GM21390 (cell line): ENCODE measurements around the gene CHD1.

Experiments used
- ATAC-seq: cut with Tn5 transposase; IDR thresholded peaks from one replicate; pipeline ENCODE4 v1.9.1; 2021; ENCODE audit not compliant: unreplicated experiment

Gene CHD1

DNA sequence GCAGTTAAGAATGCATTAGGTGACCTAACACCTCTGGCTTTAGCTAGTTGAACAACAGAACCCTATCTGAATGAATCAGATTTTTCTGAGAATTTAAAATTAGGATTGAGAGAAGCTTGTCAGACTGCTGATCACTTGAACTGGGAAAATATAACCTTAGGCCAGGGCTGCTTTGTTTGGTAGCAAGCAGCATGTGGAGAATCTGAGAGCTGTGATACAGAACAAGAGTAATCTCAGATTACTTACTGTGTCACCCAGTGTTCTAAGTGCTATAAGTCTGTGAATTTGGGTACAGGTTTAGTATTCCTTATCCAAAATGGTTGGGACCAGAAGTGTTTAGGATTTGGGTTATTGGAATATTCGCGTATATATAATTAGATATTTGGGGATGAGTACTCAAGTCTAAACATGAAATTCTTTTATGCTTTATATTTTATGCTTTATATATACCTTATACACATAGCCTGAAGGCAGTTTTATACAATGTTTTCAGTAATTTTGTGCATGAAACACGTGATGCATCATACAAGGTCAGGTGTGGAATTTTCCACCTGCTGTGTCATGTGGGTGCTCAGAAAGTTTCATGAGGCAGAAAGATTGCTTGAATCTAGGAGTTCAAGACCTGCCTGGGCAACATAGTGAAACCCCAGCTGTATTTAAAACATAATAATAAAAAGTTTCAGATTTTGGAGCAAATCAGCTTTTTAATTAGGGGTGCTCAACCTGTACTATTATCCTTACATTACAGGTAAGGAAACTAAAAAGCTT is 8.3 kb upstream of the CHD1 start:
- no peak for ATAC-seq

DNA sequence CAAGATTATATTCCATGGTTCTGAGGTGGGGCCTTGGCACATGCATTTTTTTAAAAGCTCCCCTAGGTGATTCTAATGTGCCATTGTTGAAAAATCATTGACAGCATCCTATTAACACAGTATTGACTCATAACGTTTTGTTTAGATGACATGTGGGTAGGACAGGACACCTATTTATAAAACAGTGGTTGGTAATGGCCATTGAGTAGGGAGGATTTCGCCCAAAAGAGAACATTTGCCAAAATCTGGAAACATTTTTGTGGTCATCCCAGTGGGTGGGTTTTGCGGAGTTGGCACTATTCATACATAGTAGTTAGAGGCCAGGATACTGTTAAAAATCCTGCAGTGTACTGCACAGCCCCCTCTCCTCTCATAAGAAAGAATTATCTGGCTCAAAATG is 6.4 kb upstream of the CHD1 start:
- ATAC-seq: no peak

DNA sequence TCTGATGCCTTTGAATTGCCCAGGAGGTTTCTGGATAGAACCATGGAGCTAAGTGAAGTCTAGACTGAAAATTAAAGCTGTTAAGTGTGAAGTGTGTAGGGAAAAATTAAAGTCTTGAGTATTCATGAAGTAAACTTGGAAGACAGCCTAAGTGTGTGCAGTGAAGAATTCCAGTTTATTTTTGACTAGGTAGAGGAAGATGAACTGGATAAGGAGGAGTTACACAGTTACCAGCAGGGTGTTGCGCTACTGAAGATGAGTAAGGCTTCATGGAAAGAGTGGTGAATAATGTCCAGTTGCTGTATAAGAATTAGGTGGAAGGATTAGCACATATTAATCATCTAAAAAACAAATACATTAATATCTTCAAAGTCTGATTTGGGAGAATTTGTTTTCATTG is 5.7 kb upstream of the CHD1 start:
- no peak for ATAC-seq

DNA sequence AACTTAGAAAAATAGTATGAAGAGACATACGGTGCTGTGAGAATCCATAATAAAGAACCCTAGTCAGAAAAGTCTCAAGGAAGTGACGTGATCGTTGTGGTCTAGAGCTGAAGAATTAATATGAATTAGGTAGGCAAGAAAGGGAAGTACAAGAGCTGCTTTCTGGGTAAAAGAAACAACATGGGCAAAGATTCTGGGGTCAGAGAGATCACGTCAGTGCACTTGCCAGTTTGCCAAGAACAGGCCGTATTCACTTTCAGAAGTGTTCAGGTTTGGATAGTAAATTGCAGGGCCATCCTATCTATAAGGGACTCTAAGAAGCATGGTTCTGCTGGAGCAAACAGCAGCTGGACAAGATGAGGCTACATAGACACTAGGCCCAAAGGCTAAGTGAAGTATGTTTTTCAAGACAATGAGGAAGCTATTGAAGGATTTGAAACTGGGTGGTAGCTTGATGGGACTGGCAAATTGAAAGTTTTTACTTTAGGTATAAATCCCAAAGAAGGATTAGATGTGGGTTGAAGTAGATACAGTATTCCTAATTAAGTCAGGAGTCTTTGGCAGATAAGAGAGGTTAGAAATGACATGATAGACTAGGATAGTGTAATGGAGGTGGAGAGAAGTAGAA is 4.8 kb upstream of the CHD1 start:
- peak; percentile 29 for ATAC-seq

DNA sequence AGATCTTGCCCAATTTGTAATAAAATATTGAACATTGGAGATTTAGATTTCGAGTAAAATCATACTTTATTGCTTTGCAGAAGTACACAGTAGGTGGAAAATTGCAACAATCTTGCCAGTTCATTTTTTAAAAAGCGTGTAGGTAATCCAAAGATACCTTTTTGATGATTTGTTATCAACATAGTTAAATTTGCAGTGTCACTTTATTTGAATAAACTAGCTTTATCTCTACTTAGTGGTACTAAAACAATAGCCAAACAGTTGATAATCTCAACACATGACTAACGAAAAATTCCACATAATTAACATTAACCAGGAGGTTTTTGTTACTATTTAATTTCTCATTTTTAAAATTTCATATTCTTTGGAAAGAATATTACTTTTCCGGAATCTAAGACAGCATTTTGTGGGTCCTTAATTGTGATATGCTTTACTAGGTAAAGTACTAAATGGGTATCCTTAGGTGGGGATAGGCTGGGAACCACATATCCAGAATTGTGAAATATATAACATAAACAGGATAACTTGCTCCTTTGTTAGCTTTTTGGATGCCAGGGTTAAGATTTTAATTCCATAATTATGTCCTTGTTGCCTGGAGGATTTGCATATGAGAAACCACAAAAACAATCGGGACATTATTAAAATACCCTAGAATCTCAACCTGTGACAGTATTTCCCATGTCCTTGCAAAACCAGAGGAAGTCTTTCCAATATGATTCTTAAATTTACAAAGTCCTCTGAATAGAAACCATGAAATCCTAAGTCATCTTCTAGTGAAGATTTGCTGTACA is 2.4 kb upstream of the CHD1 start:
- no peak for ATAC-seq

DNA sequence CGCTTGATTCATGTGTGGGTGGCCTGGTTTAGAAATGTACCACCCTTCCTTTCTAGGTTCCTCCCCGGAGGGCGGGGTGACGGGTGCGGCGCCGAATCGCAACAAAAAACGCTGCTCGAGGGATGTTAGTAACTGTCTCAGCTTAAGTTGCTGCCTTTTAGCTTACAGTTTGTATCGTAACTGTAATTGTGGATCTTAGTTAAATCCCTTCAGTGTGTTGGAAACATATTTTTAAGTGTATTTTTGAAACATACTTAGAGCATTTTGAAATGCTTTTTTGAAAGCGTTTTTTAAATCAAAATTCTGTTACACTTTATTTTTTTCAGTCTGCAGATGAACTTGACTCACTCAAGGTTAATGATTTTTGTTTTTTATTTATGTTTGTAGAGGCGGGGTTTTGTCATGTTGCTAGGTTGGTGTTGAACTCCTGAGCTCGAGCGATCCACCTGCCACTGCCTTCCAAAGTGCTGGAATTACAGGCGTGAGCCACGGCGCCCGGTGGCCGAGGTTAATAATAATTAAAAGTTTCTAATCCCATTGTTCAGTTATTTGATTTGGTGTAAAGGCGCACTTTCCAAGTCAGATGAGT is 997 bp upstream of the CHD1 start:
- no peak for ATAC-seq

DNA sequence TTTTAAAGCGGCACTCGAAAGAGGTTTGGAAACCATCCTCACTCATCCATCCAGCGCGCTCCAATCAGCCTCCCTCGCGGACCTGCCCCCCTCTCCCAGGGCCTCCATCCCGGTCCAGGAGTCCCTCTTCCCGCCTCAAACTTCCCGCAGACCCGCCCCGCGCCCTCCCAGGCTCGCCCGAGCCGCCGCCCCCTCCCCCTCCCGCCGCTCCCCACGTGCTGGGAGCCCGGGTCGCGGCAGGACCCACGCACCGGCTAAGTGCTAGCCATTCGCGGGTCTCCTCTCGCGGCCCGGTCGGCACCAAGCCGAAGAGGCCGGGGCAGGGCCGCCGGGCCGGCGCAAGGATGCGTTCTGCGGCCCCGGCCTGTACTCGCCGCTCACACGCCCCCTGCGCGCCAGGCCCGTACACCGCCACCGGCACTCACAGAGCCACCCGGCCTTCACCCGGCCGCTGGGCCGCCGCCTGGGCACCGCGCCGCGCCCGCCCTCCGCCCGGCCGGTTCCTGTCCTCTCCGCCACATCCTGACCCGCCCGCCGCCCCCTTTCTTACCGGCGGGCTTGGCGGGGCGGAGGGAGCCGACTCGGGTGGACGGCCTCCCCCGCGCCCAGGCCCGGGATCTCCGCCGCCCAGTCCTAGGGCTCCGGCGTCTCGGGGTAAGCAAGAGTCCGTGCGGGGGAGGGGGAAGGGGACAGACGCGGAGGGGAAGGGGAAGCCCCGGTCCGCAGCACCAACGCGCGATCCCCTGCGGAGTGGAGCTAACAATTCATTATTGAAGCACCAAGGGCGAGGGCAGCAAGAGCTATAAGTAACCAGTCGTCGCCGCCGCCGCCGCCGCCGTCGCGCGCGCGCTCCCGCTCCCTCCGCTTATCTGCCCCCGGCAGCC is 576 bp downstream of the CHD1 start:
- ATAC-seq: peak; percentile 25

DNA sequence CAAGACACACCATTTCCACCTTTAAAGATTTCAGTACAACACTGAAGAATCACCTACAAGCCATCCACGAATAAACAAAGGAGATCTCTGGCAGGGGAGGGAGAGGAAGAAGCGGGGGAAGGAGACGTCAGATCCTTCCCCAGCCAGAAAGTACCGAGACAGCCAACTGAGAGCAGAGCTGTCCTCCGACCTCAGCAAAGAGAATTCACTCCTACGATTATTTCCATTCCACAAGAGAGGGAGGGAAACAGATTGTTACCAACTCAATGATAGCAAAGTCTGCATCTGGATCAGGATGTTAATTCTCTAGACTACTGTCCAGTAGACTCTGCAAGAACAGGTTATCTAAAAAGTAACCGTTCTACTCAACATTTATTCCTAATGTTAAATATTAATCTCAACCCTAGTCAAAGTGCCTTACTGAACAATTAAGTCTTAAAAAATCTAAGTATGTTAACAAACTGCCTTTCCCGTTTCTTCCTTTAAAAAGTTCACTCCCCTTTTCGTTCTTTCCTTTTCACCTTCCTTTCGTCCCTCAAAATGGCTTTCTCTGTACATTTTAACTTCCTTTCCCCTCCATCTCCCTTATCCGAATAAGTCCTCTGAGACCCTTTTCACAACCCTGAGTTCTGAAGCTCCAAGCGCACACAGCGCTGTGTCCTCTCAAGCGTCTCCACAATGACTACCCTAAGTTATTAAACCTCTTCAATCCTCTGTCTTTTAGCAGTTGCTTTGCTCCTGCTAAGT is 1.4 kb downstream of the CHD1 start:
- ATAC-seq: peak; percentile 16

DNA sequence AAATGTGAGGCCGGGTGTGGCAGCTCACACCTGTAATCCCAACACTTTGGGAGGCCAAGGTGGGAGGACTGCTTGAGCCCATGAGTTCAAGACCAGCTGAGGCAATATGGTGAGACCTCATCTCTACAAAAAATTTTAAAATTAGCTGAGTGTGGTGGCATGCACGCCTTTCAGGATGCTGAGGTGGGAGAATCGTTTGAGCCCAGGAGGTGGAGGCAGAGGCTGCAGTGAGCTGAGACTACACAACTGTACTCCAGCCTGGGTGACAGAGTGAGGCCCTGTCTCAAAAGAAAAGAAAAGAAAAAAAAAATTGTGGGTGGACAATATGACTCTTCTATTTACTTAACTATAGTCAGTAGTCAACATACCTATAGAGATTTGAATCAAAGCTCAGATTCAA is 4.8 kb downstream of the CHD1 start:
- ATAC-seq: no peak

DNA sequence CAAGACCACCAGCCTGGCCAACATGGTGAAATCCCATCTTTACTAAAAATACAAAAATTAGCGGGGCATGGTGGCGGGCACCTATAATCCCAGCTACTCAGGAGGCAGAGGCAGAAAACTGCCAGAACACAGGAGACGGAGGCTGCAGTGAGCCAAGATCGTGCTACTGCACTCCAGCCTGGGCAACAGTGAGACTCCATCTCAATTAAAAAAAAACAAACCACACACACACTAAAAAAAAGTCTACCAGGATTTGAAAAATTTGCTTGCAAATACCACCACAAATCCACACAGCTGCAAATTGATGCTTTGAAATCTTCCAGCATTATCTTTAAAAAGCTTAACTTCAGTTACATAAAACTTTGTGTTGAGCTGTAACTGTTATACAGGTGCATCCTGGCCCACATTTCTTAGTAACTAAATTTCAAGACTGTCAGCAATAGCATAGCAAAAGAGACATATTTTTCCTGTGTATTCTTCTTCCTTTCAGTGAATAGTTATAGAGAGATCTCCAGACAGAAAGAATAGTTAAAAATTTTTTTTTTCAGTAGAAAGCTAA is 6.8 kb downstream of the CHD1 start:
- no peak for ATAC-seq

DNA sequence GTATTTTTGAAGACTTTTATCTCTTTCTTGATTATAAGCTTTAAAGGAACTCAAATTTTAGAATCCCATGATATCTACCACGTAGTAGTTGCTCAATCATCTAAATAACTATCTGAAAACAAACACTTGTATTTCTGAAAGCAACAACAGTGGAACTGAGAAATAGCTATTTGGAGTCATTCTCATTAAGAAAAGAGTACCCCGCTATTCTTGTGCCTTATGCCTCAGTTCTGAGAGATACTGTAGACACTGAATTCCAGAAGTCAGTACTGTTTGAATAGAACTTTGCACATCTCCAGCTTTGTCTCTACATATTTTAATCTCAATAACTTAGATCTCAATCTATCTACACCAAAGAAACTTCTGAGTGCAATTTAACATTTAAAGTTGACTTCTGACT is 11.4 kb downstream of the CHD1 start:
- ATAC-seq: peak; percentile 68

DNA sequence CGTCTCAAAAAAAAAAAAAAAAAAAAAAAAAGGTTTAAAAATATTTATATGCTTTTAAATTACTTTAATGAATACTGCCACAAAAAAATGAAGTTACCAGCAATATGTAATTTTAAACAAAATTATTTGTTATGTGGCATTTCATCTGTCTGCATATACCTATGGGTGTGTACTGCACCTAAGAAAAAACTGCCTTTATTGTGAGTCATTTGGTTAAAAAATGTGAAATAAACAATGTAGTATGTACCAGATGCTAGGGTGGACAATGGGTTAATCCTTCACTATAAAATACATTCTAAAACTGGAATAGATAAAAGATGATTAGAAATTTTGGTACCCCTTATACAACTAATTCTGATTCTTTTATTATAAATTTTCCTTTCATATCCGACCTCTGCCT is 12.3 kb downstream of the CHD1 start:
- no peak for ATAC-seq

DNA sequence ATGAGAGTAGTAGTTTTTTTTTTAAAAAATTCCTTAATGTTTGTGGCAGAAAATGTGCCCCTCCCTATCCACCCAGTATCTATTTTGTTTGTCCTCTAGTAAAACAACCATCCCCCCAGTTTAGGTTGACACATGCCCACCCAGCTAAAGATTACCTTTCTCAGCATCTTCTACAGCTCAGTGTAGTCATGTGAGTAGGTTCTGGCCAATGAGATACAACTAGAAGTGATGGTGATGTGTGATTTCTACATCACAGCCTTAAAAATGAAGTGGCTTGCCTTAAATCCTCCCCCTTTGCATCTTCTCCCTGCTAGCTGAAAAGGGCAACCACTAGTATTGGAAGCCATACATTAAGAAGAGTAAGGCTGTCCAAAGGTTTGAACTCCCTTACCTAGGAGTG is 14.9 kb downstream of the CHD1 start:
- ATAC-seq: no peak

DNA sequence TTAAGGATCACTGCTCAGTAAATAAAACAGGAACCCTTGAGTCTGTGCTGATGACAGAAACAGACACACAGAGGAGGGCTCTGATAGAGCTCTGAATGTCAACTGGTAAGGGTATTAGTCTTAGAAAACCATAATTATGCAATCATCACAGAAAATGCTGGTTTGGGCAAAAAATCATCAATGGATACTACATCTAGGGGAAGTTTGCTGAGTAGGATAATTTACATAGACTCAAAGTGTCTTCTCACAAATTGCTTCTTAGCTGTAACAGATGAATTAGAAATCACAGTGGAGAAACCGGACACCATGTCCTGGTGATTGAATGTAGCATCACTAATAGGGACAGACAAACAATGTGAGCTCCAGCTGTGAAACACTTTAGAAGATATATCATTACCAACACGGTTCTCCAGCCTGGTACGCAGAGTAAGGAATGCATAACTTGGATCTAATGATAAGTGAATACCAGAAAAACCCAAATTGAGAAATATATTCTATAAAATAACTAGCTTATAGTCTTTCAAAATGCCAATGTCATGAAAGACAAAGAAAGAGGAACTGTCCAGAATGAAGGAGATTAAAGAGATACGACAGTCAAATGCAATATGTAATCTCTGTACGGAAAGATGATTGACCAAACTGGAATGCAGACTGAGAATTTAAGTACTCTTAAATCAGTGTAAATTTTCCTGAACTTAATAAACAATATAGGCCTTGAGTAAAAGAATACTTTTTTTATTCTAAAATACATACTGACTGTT is 17.3 kb downstream of the CHD1 start:
- no peak for ATAC-seq

DNA sequence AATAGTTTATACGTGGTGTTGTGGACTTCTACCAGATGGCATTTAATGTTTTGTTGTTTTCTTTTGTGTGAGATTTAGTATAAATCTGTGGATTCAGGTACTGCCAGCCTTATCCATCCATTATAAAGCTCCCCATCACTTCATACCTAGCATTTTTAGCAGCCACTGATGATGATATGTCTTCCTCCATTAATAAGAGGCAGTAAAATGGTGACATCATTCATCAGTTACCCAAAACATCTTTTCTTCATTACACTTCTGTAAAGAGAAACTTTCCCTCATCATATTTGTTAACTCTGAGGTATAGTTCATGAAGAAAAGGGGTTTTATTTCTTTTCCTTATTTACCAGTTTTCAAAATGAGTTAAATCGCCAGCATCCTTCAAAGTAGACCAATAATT is 19.4 kb downstream of the CHD1 start:
- ATAC-seq: no peak

DNA sequence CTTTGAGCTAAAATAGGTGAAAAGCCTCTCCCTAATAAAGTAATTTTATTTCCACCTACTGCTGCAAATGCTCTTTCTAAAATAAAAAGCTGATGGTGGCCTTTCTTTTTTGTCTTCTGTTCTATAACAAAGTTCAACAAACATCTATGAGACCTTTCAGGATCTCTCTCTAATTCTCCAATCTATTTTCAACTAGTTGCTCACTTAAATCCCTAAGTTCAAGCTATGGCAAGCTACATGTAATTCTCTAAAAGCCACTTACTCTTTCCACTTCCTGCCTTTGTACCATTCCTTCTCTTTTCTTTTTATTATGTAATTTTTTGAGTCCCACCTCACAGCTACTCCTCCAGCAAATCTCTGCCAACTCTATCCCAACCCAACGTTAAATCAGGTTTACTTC is 20.9 kb downstream of the CHD1 start:
- no peak for ATAC-seq

DNA sequence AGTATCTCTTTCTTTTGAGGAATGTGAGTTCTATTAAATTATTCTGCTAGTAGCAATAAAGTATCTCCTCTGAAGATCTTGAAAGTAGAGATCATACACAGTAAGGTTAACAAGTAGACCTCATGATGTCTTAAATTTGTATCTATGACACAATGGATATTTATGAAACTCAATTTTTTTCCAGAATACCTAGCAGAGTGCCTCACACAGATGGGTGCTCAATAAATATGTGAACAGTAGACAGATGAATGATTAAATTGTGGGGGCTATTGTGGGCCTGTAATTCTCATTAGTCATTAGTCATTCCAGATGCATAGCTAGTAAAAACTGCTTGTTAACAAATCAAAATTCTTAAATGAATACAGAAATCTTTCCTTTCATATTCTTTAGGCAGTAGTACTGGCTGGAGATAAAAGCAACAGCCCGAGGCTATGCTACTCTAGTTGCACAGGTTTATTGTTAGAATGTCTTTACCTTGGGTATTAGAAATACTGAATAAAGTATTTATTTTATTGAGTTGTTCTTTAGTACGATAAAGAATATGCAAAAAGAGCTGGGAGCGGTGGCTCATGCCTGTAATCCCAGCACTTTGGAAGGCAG is 22.0 kb downstream of the CHD1 start:
- no peak for ATAC-seq

DNA sequence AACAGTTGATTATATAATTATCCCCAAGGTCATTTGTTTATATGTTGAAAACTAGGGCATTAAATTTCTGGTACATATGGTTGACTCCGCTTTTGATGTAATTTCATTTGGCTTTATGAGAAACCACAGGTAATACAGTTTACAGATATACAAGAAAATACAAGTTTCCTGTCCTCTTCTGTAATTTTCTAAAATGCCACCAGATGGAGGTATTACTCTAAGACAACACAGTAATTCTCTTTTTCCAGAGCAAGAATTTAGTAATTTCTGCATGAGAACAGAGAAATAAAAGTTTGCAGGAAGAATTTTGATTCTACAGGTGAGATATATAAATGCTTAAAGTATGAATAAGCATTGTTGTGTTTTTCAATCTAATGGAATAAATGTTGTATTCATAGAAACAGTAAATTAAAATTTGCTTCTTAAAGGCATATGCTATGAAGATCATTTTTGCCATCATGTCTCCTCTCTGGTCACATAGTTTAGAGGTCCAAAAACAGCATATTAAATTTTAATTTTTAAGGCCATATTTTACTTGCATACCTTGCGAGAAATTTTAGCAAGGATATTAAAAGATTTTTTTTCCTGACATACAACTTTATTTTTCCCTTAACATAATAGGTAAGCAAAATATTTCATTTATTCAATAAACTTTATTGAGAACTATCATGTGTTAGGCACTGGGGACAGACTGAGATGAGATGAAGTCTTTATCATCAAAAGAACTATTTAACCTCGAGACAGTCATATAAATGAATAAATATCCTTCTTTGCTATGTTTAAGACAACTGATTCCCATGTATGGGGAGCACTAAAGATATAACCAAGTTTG is 22.7 kb downstream of the CHD1 start:
- ATAC-seq: peak; percentile 57
